ENCODE results near the gene CCDC116.

- TF ChIP-seq, protein P1, sequence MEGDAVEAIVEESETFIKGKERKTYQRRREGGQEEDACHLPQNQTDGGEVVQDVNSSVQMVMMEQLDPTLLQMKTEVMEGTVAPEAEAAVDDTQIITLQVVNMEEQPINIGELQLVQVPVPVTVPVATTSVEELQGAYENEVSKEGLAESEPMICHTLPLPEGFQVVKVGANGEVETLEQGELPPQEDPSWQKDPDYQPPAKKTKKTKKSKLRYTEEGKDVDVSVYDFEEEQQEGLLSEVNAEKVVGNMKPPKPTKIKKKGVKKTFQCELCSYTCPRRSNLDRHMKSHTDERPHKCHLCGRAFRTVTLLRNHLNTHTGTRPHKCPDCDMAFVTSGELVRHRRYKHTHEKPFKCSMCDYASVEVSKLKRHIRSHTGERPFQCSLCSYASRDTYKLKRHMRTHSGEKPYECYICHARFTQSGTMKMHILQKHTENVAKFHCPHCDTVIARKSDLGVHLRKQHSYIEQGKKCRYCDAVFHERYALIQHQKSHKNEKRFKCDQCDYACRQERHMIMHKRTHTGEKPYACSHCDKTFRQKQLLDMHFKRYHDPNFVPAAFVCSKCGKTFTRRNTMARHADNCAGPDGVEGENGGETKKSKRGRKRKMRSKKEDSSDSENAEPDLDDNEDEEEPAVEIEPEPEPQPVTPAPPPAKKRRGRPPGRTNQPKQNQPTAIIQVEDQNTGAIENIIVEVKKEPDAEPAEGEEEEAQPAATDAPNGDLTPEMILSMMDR (IDR thresholded peaks at IDR 0.05), result no peak
- TF ChIP-seq POLR2A (IDR thresholded peaks at IDR 0.05), result no peak
Observed at GRCh38 chr22:21672107-21672629, 39.6 kb downstream of the CCDC116 start.

Data from uterus (tissue), 2 donors.